Islet precursor cell (in vitro differentiated cells): ENCODE data around the gene EGFR.

Experiments used
- DNase-seq: peaks from one replicate; pipeline ENCODE4 v3.0.0-alpha.2; 2018

The EGFR gene

GRCh38 chr7:55018361-55019190 lies at the start of gene EGFR:
Gene EGFR, plus strand, starts transcription at chr7:55019017. Its CDS starts 261 bp downstream, at chr7:55019278.
- peak; percentile 89 for DNase-seq

GRCh38 chr7:54969208-54969967 lies 49.4 kb upstream of the EGFR start:
- DNase-seq: no peak

GRCh38 chr7:54972733-54973294 lies 46.0 kb upstream of the EGFR start:
- DNase-seq: no peak

GRCh38 chr7:54978364-54979116 lies 40.3 kb upstream of the EGFR start:
- no peak for DNase-seq

GRCh38 chr7:54980521-54980920 lies 38.3 kb upstream of the EGFR start:
- no peak for DNase-seq

- no peak for DNase-seq
These were observed 36.9 kb upstream of the EGFR start for GRCh38 chr7:54981913-54982312.

GRCh38 chr7:54985426-54986330 lies 33.1 kb upstream of the EGFR start:
- DNase-seq: no peak

- DNase-seq: no peak
These were observed 32.1 kb upstream of the EGFR start for GRCh38 chr7:54986716-54987115.

GRCh38 chr7:54987772-54988171 lies 31.0 kb upstream of the EGFR start:
- no peak for DNase-seq

GRCh38 chr7:54988516-54988915 lies 30.3 kb upstream of the EGFR start:
- no peak for DNase-seq

- no peak for DNase-seq
These were observed 29.2 kb upstream of the EGFR start for GRCh38 chr7:54989453-54990225.

- no peak for DNase-seq
These were observed 27.5 kb upstream of the EGFR start for GRCh38 chr7:54991341-54991740.

- DNase-seq: no peak
These were observed 25.8 kb upstream of the EGFR start for GRCh38 chr7:54992871-54993475.

GRCh38 chr7:54995166-54995565 lies 23.7 kb upstream of the EGFR start:
- no peak for DNase-seq

GRCh38 chr7:54995610-54996363 lies 23.0 kb upstream of the EGFR start:
- no peak for DNase-seq

- DNase-seq: no peak
These were observed 22.4 kb upstream of the EGFR start for GRCh38 chr7:54996391-54996790.

- no peak for DNase-seq
These were observed 14.2 kb upstream of the EGFR start for GRCh38 chr7:55004579-55004978.

GRCh38 chr7:55005241-55005851 lies 13.5 kb upstream of the EGFR start:
- no peak for DNase-seq

GRCh38 chr7:55006499-55006898 lies 12.3 kb upstream of the EGFR start:
- no peak for DNase-seq

- DNase-seq: no peak
These were observed 5.0 kb upstream of the EGFR start for GRCh38 chr7:55013851-55014250.
